ENCODE data around the gene SNAP29. TPM values are rescaled to one million over a fixed set of nuclear protein-coding genes. Genes with fewer than 3 reads are reported as not detected.
"Not testable (repeated sequence)": the region's sequence is repeated elsewhere in the genome, so short reads cannot be mapped to it uniquely, and the experiment has no call there.

Gene SNAP29
- total RNA-seq, 1 experiment from 2014 or later, result 17.8 TPM

DNA sequence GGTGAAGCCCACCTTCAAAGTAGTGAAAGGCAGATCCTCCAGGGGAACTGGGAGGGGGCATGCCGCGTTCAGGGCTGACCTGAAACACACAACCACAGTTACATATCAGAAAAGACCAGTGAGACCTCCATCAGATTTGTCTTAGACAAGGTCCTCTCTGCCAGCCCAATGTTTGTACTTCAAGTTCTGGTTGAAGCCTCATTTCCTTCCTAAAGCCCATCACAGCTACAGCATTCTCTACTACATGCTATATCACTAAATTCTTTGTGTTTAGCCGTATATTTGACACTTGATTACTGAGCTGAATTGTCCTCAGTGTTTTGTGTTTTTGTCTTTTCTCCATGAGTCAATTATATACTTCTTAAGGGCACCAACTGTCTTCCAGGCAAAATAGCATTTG is 40.3 kb upstream of the SNAP29 start:
- CTCF ChIA-PET, result no interaction called here
- Histone ChIP-seq H3K36me3 (ENCODE audit: low read depth) (no peaks in the 10 kb centered on the region), H3K27me3 (ENCODE audit: insufficient read depth, low read depth) (no peaks in the 10 kb centered on the region), H3K9me2 (ENCODE audit: insufficient read depth) (no peaks in the 10 kb centered on the region), H4K20me1 (ENCODE audit: insufficient read depth) (no peaks in the 10 kb centered on the region), H3K4me1 (replicated peaks; ENCODE audit: insufficient read depth) (no peaks in the 10 kb centered on the region), H3K9me3 (ENCODE audit: insufficient read depth, low read depth) (no peaks in the 10 kb centered on the region), H3F3A (ENCODE audit: insufficient read depth, low read depth) (no peaks in the 10 kb centered on the region), H2AFZ (no peak overlapping the region), H3K4me2 (no peak overlapping the region), H3K4me3 (no peak overlapping the region), H3K27ac (no peak overlapping the region), H3K79me2 (ENCODE audit: low read depth) (no peaks in the 10 kb centered on the region)
- no TSS peak for BruUV-seq (replicated peaks)
- intact Hi-C loops (cut with micrococcal nuclease; ENCODE audit: unreplicated experiment), result no loop called here
- DNase-seq, result no peak
- POLR2A ChIA-PET (ENCODE audit: unreplicated experiment), result no interaction called here
- TF ChIP-seq, protein P1, sequence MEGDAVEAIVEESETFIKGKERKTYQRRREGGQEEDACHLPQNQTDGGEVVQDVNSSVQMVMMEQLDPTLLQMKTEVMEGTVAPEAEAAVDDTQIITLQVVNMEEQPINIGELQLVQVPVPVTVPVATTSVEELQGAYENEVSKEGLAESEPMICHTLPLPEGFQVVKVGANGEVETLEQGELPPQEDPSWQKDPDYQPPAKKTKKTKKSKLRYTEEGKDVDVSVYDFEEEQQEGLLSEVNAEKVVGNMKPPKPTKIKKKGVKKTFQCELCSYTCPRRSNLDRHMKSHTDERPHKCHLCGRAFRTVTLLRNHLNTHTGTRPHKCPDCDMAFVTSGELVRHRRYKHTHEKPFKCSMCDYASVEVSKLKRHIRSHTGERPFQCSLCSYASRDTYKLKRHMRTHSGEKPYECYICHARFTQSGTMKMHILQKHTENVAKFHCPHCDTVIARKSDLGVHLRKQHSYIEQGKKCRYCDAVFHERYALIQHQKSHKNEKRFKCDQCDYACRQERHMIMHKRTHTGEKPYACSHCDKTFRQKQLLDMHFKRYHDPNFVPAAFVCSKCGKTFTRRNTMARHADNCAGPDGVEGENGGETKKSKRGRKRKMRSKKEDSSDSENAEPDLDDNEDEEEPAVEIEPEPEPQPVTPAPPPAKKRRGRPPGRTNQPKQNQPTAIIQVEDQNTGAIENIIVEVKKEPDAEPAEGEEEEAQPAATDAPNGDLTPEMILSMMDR (conservative IDR thresholded peaks at IDR 0.05), result no peak
- no peak for TF ChIP-seq EZH2 (IDR thresholded peaks at IDR 0.05; ENCODE audit: low read depth)

DNA sequence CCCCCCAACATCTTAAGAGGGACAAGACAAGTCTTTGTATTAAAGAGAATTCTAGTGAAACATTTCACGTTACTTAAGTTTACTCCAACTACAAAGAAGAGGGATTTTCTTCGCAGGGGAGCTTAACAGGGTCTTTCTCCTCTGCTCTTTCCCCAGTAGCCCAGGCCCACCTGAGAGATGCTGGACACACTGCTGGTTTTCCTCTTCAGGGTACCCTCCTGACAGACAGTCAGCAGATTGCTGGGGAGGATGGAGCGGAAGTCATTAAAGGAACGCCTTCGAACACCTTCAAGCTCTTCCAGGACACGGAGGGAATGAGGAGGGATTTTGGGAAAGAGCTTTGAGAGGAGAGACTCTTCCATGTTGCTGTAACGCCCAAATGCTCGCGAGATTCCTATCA is 39.3 kb upstream of the SNAP29 start:
- Histone ChIP-seq H3K36me3 (ENCODE audit: low read depth) (no peaks in the 10 kb centered on the region), H3K4me3 (no peak overlapping the region), H3K9me2 (ENCODE audit: insufficient read depth) (no peaks in the 10 kb centered on the region), H3K9me3 (ENCODE audit: insufficient read depth, low read depth) (no peaks in the 10 kb centered on the region), H3K4me1 (replicated peaks; ENCODE audit: insufficient read depth) (no peaks in the 10 kb centered on the region), H3K27ac (no peak overlapping the region), H3K27me3 (ENCODE audit: insufficient read depth, low read depth) (no peaks in the 10 kb centered on the region), H3K4me2 (no peak overlapping the region), H4K20me1 (ENCODE audit: insufficient read depth) (no peaks in the 10 kb centered on the region), H3K79me2 (ENCODE audit: low read depth) (no peaks in the 10 kb centered on the region), H3F3A (ENCODE audit: insufficient read depth, low read depth) (no peaks in the 10 kb centered on the region), H2AFZ (no peak overlapping the region)
- BruUV-seq (replicated peaks), result no TSS peak
- TF ChIP-seq EZH2 (IDR thresholded peaks at IDR 0.05; ENCODE audit: low read depth), result no peak
- TF ChIP-seq, protein P1 (conservative IDR thresholded peaks at IDR 0.05), result no peak
- intact Hi-C loops (cut with micrococcal nuclease; ENCODE audit: unreplicated experiment), result no loop called here
- ChIA-PET POLR2A (ENCODE audit: unreplicated experiment) (no interaction called here), CTCF (interaction anchor here (0.6 kb wide), 1 partner anchor 11 kb away, joined by 4 read pairs; no protein-coding TSS in a partner anchor)
- no peak for DNase-seq

DNA sequence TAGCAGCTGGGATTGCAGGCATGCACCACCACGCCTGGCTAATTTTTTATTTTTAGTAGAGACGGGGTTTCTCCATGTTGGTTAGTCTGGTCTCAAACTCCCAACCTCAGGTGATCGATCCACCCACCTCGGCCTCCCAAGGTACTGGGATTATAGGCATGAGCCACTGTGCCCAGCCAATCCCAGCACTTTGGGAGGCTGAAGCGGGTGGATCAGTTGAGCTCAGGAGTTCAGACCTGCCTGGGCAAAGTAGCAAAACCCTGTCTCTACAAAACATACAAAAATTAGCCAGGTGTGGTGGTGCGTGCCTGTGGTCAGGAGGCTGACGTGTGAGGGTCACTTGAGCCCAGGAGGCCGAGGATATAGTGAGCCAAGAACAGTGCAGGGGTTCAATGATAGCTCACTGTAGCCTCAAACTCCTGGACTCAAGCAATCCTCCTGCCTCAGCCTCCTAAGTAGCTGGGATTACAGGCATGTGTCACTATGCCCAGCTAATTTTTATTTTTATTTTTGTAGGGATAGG is 37.0 kb upstream of the SNAP29 start:
- H3K4me2 ChIP-seq; POLR2A ChIA-PET (ENCODE audit: unreplicated experiment); H3K27ac ChIP-seq; CTCF ChIA-PET; H3K9me2 ChIP-seq (ENCODE audit: insufficient read depth); H4K20me1 ChIP-seq (ENCODE audit: insufficient read depth); H3K27me3 ChIP-seq (ENCODE audit: insufficient read depth, low read depth); H3F3A ChIP-seq (ENCODE audit: insufficient read depth, low read depth); H3K4me3 ChIP-seq; H3K79me2 ChIP-seq (ENCODE audit: low read depth); H3K4me1 ChIP-seq (replicated peaks; ENCODE audit: insufficient read depth); H3K36me3 ChIP-seq (ENCODE audit: low read depth); H2AFZ ChIP-seq; H3K9me3 ChIP-seq (ENCODE audit: insufficient read depth, low read depth); intact Hi-C loops (cut with micrococcal nuclease; ENCODE audit: unreplicated experiment); DNase-seq; BruUV-seq (replicated peaks): not testable (repeated sequence)

DNA sequence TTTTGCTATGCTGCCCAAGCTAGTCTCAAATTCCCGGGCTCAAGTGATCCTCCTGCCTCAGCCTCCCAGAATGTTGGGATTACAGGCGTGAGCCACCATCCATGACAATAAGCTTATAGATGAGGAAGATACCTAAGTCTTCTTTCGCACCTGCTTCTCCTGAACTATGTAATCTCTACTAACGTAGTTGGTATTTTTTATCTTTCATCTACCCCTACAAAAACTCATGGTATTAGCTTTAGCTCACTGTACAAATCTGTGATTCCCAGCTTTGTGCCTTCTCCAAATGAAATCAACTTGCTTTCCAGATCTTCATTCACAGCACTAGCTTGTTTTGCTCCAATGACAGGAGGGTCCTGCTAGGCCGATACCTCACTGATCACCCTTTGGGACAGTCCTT is 36.6 kb upstream of the SNAP29 start:
- no peaks in the 10 kb centered on the region for H3K36me3 ChIP-seq (ENCODE audit: low read depth)
- H3K9me3 ChIP-seq (ENCODE audit: insufficient read depth, low read depth), result no peaks in the 10 kb centered on the region
- no peak overlapping the region for H3K4me3 ChIP-seq
- no peaks in the 10 kb centered on the region for H3K79me2 ChIP-seq (ENCODE audit: low read depth)
- intact Hi-C loops (cut with micrococcal nuclease; ENCODE audit: unreplicated experiment), result no loop called here
- no peaks in the 10 kb centered on the region for H4K20me1 ChIP-seq (ENCODE audit: insufficient read depth)
- no peak overlapping the region for H3K27ac ChIP-seq
- H2AFZ ChIP-seq, result no peak overlapping the region
- H3K9me2 ChIP-seq (ENCODE audit: insufficient read depth), result no peaks in the 10 kb centered on the region
- CTCF ChIA-PET, result no interaction called here
- no peaks in the 10 kb centered on the region for H3F3A ChIP-seq (ENCODE audit: insufficient read depth, low read depth)
- no TSS peak for BruUV-seq (replicated peaks)
- DNase-seq, result no peak
- H3K27me3 ChIP-seq (ENCODE audit: insufficient read depth, low read depth), result no peaks in the 10 kb centered on the region
- POLR2A ChIA-PET (ENCODE audit: unreplicated experiment), result no interaction called here
- TF ChIP-seq, protein P1 (conservative IDR thresholded peaks at IDR 0.05), result no peak
- no peak for TF ChIP-seq EZH2 (IDR thresholded peaks at IDR 0.05; ENCODE audit: low read depth)
- H3K4me2 ChIP-seq, result no peak overlapping the region
- no peaks in the 10 kb centered on the region for H3K4me1 ChIP-seq (replicated peaks; ENCODE audit: insufficient read depth)

Measured in PC-9 (cell line).